GF-D8 (cell line): ENCODE measurements around the gene PHACTR3.
"Not testable (repeated sequence)": the region's sequence is repeated elsewhere in the genome, so short reads cannot be mapped to it uniquely, and the experiment has no call there.

Experiments
- DNase-seq: peaks from one replicate; lab custom pipeline; 2025; lab: John Stamatoyannopoulos, UW

PHACTR3 gene

DNA sequence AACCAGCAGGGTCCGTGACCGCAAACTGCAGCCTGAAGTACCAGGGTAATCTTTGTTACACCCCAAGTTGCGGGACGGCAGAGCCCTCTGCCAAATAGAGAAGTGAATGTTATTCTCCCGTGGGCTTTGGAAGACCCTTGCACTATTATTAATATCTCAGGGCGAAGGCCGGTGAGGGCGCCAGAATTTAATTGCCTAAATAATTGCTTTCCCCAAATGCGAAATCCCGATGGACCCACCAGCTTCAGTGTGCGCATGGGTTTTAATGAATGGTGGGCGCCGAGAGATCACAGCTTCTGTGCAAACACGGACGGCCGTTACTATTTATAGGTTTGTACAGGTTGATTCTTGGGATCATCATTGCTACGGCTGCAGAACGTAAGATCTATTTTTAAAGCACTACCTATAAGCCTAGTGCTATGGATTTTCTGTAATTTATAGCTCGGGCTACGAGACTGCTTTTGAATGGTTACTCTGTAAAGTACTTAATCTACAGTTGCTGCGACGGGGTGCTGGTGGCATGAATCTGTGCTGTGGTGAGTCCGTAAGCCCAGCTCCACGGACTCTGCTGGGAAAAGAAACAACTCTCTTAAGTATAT is 15.2 kb upstream of the PHACTR3 start:
- no peak for DNase-seq

DNA sequence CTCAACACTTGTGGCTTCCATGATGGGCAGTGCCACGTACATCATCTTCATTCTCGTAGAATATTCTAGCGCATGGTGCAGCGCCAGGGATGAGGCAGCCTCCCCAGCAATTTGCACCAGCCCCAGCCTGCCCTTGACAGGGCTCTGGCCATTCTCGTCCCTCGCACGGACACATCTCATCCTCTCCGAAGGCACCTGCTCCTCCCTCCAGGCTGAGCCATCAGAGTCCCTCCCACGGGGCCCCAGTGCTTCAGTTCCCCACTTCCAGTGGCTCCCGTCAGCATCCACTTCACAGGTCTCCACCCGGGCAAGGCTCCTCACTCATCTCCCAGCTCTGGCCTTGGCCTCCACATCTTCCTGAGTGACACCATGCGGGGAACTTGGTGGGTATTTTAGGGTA is 13.3 kb upstream of the PHACTR3 start:
- DNase-seq, result no peak

DNA sequence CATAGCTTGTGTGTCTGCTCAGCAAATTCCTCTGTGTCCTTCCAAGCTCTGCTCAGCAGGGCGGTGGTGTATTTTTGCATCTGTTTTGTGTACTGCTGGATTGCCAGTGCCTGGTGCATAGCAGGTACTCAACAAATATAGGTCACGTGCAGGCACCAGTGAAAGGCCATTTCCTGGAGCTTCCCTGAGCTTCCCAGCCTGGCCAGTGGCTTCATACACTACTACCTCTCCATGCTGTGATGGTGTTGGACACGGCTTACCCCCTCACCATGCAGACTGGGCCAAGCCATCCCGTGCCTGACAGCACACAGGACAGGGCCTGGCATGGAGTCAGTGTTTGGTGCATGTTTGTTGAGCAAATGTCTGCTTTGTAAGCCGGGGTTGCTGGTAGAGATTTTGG is 7.7 kb upstream of the PHACTR3 start:
- DNase-seq, result no peak

DNA sequence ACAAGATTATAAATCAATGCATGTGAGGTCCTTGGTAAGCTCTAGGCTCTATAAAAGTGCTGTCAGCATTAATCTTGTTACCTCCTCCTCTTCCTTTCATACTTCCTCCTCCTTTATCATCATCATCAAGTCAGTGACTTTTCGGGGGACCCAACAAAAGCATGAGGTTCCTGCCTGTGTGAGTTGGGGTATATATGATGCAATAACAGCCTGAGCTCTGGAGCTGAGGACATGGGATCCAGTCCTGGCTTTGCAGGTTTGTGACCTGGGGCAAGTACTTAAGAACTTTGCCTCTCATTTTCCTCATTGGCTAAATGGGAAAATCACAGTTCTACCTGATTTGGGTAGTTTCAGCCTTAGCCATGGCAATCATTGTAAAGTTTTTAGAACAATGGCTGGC is 7.1 kb upstream of the PHACTR3 start:
- no peak for DNase-seq

DNA sequence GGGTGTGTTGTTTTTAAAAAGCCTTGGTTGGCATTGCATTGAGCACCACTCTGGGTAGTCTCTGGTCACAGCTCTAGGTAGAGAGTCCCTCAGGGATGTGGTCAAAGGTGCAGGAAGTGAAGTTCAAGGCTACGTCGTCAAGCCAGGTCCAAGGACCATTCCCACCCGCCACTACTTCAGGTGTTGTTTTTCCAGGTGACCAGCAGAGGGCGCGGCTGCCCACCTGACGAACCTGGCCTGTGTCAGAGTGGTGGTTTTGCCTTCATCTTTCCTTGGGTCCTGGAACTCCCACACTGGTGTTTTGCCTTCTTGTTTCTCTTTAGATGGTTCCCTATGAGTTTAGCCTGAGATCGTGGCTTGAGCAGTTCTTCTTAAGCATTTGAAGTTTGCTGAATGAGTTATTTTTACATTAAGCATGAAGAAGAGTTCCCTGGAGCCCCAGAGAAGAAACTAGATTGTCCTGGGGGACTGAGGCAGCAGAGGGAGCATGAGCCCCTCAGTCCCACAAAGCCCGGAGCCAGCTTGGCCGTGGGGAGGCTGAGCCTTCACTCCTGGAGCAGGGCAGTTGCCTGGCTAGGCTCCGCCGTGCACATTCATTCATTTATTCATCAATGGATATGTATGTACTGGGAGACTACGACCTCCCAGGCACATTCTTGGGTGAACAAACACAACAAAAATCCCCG is 5.6 kb upstream of the PHACTR3 start:
- DNase-seq, result no peak

DNA sequence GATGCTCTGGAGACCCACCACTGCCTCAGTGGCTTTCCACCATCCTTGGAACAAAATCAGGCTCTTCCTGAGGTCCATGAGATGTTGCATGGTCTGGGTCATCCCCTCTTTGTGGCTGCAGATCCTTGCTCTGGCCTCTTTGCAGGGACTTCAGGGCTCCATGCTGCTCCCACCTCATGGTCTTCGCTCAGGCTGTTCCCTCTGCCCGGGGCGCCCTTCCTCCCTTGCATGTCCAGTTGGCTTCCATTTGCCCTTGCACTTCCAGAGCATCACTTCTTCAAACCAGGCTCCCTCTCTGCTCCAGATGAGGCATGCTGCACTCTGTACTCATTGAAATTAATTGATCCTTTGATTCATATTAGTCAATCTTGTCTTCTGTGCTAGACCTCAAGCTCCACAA is 4.4 kb upstream of the PHACTR3 start:
- DNase-seq, result no peak

DNA sequence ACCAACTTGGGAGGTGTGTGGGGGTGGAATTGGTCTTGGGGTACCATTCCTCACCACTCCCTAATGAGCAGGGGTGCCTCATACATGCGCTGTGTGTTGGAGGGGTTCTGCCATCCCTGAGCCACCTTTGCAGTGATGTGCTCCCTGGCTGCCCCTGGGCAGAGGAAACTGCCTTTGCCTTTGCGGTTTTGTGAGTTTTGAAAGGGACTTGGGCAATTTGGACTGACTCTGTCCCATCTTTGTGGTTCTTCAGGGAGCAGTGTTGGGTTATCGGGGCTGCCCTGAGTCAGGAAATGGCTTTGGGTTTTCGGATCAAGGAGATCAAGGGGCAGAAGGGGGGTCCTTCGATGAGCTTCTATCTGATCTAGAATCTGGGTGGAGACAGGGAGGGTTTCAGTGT is 3.9 kb upstream of the PHACTR3 start:
- DNase-seq, result no peak

DNA sequence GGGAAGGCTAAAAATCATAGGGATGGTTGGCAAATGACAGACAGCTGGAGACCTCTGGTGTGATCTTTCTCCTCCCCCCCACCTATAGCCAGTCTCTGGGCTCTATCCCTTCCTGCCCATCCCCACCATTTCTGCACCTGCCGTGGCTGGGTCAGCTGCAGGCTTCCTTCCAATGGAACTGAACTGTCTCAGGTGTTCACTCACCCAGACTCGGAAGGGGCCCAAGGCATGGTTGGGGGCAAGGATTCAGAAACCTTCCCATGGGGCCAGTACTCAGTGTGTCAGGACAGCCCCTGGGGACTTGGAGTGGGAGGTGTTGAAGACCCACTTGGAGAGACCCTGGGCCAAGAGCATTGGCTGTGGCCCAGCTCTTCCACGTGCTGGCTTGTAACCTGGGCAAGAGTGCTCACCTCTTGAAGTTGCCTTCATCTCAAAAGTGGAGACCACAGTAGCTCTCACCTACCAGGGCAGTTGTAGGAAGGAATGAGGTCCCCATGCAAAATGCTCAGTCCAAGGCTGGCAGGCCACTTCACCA is 1.7 kb upstream of the PHACTR3 start:
- DNase-seq, result no peak

DNA sequence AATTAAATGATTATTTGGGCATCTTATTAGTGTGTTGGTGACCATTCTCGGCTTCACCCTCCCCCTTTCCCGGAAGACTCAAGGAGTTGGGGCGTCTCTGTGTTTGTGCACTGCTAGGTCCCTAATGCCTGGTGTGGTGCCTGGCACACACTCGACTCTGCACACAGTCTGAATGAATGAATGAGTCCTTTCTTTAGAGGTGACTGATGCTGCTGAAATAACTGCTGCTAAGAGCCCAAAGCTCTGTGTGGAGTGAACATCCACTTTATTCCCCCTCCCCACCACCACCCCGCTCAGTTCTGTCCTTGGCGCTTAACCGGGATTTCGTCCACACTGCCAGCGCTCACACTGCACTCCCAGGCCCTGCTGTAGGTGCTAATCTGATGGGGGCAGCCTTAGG is 1.2 kb upstream of the PHACTR3 start:
- no peak for DNase-seq

DNA sequence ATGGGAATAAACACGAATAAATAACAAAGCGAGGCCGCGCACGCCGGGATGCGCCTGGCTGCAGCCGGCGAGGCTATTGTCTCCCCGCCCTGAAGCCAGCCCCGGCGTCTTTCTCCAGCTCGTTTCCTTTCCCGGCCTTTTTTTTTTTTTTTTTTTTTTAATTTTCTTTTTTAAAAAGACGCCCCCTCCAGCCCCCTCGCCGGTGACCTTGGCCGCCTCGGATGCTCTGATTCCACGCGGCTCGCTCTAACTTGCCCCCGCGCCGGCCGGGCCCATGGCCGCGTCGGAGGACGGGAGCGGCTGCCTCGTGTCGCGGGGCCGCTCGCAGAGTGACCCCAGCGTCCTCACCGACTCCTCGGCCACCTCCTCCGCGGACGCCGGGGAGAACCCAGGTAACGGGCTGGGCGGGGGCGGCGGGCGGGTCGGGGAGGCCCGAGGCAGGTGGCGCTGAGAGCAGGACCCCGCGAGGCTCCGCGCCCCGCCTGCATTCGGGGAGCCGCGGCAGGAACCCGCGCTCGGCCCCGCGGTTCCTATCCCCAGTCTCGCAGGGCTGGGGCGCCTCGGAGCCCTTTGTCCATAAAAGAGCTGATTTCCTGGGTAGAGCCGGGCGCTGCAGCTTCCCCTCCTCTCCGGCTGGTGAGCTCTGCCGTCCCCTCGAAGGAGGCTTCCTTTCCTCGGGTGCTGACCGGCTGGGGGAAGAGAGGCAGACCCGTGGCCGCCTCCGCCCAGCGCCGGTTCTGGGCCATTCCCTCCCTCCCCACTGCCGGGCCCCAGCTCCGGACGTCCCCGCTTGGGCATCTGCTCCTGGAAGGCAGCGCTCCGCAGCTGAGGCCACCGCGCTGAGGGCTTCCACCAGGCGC is 631 bp downstream of the PHACTR3 start:
- no peak for DNase-seq

DNA sequence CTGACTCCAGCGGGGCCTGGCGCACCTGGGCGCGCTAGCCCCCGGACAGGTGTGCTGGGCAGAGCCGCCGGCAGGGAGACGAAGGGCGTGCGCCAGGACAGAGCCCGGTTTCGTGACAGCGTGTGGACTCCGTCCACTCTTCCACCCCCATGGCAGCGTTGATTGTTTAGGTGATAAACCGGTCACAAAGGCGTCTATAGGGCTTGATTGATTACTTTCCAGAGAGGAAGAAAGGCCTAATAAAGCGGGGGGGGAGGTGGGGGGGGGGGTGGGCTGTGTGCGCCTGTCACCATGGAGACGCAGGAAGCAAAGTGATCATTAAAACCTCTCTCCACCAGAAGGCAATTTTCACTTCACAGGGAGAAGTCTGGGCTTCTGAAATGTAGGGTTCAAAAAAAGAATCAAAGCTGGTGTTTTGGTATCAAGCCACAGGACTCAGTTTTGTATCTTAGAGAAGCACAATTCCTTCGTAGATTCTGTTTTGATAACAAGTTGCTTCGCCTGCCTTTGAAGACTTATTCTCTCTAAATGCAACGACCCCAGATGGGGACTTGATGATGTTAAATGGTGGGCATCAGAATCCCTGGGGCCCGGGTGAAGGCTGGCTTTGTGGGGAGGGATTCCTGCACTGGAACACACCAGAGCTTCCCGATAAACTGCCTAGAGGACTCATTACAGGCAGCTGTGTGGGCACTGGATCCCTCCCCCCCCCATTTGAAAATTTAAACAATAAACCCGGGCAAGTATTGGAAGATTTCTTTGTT is 1.4 kb downstream of the PHACTR3 start:
- DNase-seq, result no peak

DNA sequence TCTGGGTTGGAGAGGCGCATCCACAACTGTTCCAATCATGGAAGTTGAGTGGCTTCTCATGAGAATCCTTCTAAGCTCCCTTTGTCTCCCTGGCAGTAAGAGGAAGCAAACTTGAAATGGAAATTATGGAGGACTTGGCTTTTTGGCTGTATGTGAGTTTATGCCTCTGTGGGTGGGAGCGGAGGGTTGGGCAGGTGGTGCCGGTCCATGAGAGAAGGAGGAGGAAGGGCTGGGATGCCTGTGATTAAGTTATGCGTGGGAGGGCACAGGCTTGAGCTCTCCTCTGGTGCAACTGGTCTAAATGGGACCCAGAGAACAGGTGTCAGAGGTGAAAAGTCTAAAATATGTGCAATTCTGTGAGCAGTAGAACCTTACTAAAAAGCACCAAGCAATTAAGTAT is 2.2 kb downstream of the PHACTR3 start:
- DNase-seq, result no peak

DNA sequence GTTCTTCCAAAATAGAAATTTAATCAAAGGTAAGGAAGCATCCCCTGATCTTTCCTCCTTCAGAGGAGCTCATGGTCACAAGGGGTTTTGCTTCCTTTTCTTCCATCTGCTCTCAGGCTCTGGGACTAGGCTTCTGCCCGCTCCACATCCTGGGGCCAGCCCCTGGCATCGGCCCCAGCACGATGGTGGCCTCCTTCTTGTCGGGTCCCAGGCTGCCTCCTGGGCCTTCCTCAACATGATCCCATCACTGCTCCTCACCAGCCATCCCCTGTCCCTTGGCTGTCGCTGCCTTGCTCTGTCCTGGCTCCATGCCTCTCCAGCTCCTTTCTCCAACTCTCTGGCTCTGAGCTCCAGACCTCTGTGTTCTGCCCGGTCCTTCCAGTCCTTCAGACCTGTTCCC is 4.1 kb downstream of the PHACTR3 start:
- no peak for DNase-seq

DNA sequence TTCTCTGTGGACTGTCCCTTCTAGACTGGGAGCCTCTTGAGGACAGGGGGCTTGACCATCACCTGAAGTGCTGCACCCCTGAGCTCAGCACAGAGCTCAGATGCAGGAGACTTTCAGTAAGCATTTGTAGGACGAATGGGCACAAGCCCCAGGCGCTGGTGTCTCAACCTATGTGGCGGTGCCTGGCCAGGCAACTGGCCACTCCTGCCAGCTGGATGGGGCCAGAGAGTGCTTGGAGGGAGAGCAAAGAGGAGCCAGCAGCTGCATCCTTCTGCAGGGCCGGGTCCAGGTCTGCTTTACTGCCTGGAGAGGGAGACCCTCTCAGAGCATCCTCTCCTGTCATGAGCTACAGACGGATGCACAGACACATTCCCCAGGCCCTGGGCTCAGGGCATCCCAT is 4.5 kb downstream of the PHACTR3 start:
- no peak for DNase-seq

DNA sequence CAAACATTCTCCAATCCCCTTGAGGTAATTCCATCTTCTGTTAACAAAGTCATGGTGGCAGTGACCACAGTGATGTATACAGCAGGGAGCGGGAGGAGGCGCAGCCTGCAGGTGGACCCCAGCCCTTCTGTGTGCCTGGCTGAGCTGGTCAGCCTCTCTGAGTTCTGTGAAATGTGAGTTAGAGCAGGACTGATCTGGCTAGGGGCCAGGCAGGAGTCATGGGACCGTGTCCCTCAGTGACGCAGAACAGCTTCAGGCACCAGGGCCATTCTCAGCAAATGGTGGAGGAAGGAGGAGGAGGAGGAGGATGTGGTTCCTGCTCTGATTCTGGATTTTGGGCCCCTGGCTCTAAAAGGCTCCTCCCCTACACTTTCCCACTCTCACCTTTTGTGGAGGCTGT is 6.9 kb downstream of the PHACTR3 start:
- DNase-seq, result no peak

DNA sequence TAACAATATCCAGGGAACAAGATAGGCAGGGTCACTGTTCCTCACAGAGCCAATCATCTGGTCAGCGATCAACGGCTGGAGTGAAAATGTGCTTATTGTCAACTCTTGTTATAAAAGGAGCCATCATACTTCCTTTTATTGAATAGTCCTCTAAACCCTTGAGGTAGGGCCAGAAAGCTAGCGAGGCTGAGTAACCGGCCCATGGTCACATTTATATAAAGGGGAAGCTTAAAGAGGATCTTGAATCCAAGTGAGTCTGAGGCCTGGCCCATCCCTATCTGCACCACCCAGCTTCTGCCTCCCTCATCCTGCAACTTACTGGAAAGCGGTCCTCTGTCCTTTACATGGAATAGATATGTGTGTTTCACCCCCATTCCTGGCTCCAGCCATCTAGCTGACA is 9.5 kb downstream of the PHACTR3 start:
- no peak for DNase-seq

DNA sequence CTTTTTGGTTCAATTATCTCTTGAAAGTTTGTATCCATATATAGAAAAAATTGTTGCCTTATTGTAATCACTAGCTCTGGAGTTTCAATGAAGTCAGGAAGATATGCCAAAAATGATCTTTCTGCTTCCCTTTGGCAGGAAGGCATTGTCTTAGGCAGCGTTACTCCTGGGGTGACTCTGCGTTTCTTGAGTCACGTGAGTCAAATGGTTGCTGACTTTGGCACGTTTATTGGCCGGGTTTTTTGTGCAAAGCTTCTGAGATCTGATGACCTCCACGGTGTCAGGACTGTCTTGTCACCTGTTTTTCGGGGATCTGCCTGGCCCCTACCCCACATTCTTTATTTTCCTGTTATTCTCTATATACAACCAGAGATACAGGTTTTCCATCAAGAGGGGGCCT is 10.4 kb downstream of the PHACTR3 start:
- no peak for DNase-seq

DNA sequence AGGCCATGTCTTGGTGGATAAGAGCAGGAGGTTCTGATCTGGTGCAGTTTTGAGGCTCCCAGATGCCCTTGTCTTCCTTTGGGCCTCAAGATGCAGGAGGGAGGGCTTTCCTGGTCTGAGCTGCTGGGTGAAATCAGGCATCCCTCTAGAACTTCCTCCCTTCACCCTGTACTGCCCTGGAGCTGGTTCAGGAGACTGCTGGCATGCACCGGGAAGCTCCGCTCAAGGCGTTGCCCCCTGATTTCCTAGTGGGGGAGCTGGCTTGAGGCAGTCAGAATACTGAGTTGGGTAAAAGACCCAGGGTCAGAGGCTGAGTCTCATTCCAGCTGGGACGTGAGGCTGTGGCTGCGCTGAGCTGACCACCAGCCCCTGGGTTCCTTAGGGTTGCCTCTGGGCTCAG is 12.0 kb downstream of the PHACTR3 start:
- no peak for DNase-seq

DNA sequence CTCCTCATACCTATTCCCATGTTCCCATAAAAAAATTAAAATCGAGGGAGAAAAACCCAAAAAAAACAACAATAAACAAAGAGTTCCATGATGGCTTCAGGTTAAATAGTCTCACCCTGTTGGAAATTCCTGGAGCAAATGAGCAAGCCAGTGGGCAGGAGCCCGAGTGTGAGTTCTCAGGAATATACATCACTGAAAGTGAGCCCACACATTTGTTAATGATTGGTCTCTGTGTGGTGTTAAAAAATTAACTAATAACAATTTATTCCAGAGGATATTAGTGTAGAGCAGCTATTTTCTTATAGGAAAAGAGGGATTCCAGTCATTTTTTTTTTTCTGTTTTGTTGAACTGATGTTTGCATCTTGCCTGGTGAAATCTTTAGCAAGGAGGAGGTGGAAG is 12.9 kb downstream of the PHACTR3 start:
- no peak for DNase-seq

DNA sequence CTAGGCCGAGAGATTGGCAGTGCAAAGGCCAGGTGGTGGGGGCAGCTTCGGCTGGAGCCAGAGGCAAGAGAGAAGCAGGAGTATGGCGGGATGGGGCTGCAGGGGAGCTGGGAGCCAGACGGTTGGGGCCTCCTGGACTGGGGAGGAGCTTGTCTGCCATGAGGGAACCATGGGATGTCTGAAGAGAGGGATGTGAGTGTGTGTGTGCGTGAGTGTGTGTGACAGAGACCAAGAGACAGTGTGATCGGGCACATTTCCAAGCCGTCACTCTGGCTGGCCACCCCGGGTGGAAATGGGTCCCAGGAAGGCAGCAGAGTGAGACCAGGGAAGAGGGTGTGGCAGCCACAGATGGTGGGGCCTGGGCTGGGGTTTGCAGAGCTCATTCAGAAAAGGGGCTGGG is 13.8 kb downstream of the PHACTR3 start:
- no peak for DNase-seq

DNA sequence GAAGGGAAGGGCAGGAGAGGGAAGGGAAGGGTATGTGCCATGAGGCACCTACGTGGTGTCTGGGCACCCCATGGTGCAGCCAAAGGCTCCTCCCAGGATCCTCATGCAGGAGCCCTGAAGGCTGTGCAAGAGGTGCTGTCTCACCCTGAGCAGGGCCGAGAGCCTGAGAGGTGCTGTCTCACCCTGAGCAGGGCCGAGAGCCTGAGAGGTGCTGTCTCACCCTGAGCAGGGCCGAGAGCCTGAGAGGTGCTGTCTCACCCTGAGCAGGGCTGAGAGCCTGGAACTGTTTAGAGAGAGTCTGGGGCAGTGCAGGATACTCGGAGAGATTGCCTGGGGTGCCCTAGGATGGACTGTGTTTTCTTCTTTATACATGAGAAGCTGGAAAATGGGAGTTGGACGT is 14.2 kb downstream of the PHACTR3 start:
- DNase-seq, result not testable (repeated sequence)

DNA sequence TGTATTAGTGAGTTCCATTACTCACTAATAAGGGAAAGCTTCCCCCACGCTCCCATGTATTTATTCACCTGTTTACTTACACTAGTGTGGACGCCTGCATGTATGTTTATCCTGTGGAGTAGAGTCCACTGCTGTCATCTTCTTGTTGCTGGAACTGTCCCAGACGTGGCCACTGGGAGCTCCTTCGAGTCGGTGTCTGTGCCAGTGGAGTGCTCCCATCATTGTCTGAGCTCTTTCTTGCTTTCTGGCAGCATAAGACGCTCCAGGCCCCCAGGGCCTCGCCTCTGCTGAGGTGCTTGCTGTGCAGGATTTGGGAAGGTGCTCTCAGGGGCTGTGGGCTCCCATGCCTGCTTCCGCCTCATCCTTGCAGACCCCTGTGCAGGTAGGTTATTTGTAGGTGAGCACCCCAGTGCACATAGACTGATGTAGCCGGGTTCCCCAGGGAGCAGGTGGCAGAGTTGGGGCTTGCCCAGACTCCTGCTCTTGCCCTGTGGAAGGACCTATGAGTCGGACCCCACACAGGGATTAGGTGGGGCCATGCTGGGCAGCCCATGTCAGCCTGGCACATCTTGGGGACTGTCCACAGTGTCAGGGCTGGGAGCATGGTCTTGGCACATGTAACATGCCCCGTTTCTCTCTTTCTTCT is 16.6 kb downstream of the PHACTR3 start:
- no peak for DNase-seq
